NCI-H748 treated with DMSO at 0.1 percent for 48 hours (cell line): ENCODE data around the gene PIK3CA.
"Not testable (repeated sequence)": the region's sequence is repeated elsewhere in the genome, so short reads cannot be mapped to it uniquely, and the experiment has no call there.

ENCODE experiments used
- DNase-seq: peaks from one replicate; lab custom pipeline; 2025; lab: John Stamatoyannopoulos, UW

The PIK3CA gene

GRCh38 chr3:179200790-179201189, 52.6 kb downstream of the PIK3CA start:
- DNase-seq = no peak

- not testable (repeated sequence) for DNase-seq
Measured at GRCh38 chr3:179215550-179215949, 67.4 kb downstream of the PIK3CA start.

- not testable (repeated sequence) for DNase-seq
Measured at GRCh38 chr3:179218213-179218612, 70.1 kb downstream of the PIK3CA start.

- no peak for DNase-seq
Measured at GRCh38 chr3:179223548-179223947, 75.4 kb downstream of the PIK3CA start.

GRCh38 chr3:179224584-179224983, 76.4 kb downstream of the PIK3CA start:
- no peak for DNase-seq

GRCh38 chr3:179227349-179227748, 79.2 kb downstream of the PIK3CA start:
- DNase-seq = no peak

- no peak for DNase-seq
Measured at GRCh38 chr3:179229177-179229576, 81.0 kb downstream of the PIK3CA start.

GRCh38 chr3:179233043-179233442, 84.9 kb downstream of the PIK3CA start:
- no peak for DNase-seq

GRCh38 chr3:179234199-179234598, 86.0 kb downstream of the PIK3CA start:
- DNase-seq = no peak

GRCh38 chr3:179236669-179237301, 88.6 kb downstream of the PIK3CA start:
- no peak for DNase-seq

- DNase-seq = not testable (repeated sequence)
Measured at GRCh38 chr3:179240299-179240698, 92.1 kb downstream of the PIK3CA start.

GRCh38 chr3:179242859-179243258, 94.7 kb downstream of the PIK3CA start:
- not testable (repeated sequence) for DNase-seq

- DNase-seq = no peak
Measured at GRCh38 chr3:179244878-179245277, 96.7 kb downstream of the PIK3CA start.

GRCh38 chr3:179247289-179248015, 99.3 kb downstream of the PIK3CA start:
- no peak for DNase-seq

GRCh38 chr3:179250803-179251476, 102.8 kb downstream of the PIK3CA start, which contains the start of gene KCNMB3:
KCNMB3 (minus strand) TSS chr3:179251114; CDS start chr3:179250990, 124 bp downstream.
- DNase-seq = no peak

- DNase-seq = no peak
Measured at GRCh38 chr3:179256813-179257212, 108.7 kb downstream of the PIK3CA start.

GRCh38 chr3:179257742-179258141, 109.6 kb downstream of the PIK3CA start:
- not testable (repeated sequence) for DNase-seq

- no peak for DNase-seq
Measured at GRCh38 chr3:179258820-179259219, 110.7 kb downstream of the PIK3CA start.

GRCh38 chr3:179259959-179260756, 112.0 kb downstream of the PIK3CA start:
- DNase-seq = not testable (repeated sequence)

- no peak for DNase-seq
Measured at GRCh38 chr3:179260949-179261765, 113.0 kb downstream of the PIK3CA start.

GRCh38 chr3:179263134-179263533, 115.0 kb downstream of the PIK3CA start:
- no peak for DNase-seq
